GM18502 (cell line): ENCODE results near the gene GMPS.
"Not testable (repeated sequence)": the region's sequence is repeated elsewhere in the genome, so short reads cannot be mapped to it uniquely, and the experiment has no call there.

Experiments
- ATAC-seq: cut with Tn5 transposase; IDR thresholded peaks from one replicate; pipeline ENCODE4 v1.9.1; 2021; ENCODE audit warnings: mild to moderate bottlenecking; ENCODE audit not compliant: unreplicated experiment, poor library complexity

GMPS gene

DNA sequence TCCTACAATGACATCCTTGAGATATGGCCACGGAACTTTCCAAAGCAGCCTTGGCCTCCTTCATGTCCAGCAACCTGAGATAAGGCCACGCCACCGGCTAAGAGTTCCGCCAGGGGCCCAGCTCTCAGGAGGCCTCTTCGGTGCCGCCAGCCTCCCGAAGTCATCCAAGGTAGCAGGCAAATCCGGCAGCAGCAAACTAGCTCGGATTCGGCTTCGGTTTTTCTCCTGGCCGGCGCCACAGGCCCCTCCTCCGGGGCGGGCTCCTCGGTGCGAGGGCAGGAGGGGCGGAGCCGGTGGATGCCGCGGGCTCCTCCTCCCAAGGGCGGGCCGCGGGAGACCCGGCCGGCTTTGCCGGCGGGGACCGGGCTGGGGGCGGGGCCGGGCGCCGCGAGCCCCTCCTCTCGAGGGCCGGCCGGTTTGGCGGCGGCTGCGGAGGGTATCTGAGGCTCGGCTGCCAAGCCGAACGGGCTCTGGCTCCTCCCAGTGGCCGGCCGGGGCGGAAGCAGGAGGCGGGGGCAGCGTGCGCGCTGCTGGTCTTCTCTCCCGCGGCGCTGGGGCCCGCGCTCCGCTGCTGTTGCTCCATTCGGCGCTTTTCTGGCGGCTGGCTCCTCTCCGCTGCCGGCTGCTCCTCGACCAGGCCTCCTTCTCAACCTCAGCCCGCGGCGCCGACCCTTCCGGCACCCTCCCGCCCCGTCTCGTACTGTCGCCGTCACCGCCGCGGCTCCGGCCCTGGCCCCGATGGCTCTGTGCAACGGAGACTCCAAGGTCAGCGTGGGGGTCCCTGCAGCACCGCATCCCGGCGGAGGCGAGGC lies at the start of gene GMPS:
TSS of gene GMPS (plus strand) at position 518 of the 812 bp plus-strand sequence. CDS start at position 739, 221 bp downstream.
- ATAC-seq, result peak; percentile 92

DNA sequence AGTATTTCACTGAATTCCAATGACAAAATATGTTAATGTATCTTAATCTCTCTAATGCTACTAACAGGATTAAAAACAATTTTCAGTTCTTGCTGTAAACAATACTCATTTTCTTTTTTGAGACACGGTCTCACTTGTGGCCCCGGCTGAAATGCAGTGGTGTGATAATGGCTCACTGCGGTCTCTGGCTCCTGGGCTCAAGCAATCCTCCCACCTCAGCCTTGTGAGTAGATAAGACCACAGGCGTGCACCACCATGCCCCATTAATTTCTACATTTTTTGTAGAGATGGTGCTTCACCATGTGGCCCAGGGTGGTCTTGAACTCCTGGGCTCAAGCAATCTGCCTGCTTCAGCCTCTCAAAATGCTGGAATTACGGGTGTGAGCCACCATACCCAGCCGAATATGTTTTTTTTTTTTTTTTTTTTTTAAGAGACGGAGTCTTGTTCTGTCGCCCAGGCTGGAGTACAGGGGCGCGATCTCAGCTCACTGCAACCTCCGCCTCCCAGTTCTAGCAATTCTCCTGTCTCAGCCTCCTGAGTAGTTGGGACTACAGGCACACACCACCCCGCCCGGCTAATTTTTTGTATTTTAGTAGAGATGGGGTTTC lies 41.9 kb upstream of the GMPS start:
- not testable (repeated sequence) for ATAC-seq

DNA sequence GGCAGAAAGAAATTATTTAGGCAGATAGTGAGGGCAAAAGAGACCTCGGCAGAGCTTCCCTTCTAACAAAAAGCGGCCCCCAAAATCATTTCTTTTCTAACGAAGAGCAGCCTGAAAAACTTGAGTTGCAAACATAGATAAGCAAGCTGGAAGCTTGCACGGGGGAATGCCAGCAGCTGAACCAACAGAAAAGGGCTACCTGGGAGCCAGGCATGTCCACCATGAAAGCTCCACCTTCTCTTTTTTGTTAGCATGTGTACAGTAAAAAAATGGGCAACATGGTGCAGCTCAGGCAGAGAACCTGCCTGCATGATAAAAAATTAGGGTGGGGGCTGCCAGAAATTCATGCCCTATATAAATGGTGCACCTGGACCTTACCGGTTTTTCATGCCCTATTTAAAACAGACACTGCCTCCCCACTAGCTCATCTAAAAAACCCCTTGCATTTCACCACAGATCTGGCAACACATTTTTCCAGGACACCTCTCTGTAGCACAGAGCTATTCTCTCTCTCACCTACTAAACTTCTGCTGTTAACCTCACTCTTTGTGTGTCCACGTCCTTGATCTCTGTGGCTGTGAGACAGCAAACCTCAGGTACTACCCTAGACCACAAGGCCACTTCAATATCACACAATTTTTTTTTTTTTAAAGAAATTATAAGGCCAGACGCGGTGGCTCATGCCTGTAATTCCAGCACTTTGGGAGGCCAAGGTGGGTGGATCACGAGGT lies 34.9 kb upstream of the GMPS start:
- ATAC-seq, result no peak

DNA sequence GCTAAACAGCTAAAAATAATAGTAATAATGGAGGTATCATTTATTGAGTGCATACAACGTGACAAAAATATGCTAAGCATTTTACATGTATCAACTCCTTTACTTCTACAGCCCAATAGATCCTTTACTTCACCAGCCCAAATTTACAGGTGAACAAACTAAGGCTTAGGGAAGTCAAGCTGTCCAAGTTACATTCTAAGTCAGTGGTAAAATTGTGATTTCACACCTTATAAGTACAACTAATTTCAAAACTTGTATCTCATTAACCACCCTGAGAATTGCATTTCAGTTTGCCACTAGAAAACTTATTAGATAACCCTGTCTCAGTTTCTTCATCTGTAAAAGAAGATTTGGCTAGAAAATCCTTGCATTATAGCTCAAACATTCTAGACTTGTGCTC lies 26.9 kb upstream of the GMPS start:
- ATAC-seq, result peak; percentile 49

DNA sequence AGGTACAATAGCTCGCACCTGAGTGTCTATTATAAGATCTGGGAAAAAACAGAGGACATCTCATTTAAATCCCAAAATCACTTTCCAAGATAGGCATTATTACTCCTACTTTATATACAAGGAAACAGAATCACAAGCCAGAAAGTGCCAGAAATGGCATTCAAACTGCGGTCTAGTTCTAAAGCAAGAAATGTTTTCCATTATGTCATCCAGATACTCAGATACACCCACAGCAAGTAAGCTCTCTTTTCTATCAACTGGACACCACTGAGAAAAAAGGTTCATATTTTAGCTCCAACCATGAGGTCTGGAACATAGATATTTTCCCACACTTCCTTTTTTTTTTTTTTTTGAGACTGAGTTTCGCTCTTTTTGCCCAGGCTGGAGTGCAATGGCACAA lies 24.3 kb upstream of the GMPS start:
- no peak for ATAC-seq

DNA sequence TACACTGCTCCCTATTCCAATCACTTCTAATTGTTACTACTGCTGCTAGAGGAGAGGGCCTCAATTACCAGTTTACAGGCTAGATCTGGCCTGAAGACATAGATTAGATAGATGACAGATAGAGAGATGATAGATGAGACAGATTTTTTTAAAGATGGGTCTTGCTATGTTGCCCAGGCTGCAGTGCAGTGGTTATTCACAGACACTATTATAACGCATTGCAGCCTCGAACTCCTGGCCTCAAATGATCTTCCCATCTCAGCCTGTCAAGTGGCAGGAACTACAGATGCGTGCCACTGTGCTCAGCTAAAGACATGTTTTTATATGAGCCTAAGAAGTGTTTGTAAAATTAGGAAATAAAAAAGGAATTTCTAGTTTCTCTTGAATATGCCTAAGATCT lies 22.5 kb upstream of the GMPS start:
- no peak for ATAC-seq

DNA sequence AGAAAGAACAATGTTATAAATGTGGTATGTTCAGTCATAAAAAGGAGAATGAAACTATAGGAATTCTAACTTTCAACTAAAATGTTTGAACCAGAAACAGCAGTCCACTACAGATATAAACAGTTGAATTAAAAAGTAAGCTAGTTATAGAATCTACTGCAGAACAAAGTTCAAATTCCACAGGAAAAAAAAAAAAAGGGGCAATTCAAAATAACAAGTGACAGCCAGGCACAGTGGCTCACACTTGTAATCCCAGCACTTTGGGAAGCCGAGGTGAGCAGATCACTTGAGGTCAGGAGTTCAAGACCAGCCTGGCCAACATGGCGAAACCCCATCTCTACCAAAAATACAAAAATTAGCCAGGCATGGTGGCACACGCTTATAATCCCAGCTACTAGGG lies 21.0 kb upstream of the GMPS start:
- not testable (repeated sequence) for ATAC-seq

DNA sequence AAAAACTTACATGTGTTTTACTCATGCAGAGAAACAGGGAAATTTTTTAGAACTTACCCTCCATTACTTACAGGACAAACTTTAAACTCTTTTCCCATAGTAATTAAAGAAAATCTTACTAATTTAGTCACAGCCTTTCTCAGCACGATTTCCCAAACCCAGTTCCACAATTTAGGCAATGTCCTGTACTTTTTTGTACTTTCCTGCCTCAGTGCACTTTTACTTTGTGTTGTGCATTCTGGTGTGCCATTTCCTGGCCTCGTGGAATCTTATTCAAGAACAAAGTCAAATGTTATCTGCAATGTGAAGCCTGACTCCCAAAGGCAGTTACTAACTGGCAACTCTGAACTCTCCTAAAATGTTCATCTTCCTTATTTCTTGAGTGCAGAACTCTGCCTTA lies 18.1 kb upstream of the GMPS start:
- ATAC-seq, result no peak

DNA sequence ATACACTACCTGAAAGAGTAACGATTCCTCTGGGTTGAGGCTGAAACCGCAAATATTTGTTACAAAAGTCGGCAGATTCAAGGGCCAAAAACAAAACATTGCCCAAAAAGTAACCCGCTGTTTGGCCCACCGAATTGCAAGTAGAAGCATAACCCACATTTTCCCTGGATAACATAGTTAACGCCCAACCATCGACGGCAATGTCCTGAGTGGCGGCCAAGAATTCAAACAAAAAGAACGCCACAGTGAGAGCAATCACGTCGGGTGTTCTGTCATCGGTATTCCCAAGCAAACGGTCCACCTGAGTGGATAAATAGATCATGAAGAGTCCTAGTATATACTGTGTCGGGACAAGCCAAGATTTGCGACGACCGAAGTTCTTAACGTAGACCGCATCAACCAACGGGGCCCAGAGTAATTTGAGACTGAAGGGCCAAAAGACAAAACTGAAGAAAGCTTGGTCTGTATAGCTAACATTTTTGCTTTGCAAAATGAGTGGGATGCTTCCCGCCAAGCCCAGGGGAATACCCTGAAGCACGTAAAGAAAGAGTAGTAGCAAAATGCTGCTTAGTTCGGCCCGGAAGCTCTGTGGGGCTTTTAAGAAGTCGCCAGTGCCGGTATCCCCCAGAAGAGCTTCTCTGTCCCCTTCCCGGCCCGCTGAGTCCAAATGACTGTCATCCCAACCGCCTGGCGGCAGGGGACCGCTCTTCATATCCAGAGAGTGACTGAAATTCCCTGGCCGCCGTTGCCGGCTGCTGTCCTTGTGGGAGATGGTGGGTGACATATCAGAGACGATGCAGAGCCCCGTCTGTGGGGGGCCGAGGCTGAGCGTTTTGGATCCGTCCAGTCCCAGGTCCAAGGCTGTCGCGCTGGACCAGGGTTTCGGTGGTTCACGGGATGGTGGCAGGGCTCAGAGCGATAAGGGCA lies 17.0 kb upstream of the GMPS start:
- peak; percentile 9 for ATAC-seq

DNA sequence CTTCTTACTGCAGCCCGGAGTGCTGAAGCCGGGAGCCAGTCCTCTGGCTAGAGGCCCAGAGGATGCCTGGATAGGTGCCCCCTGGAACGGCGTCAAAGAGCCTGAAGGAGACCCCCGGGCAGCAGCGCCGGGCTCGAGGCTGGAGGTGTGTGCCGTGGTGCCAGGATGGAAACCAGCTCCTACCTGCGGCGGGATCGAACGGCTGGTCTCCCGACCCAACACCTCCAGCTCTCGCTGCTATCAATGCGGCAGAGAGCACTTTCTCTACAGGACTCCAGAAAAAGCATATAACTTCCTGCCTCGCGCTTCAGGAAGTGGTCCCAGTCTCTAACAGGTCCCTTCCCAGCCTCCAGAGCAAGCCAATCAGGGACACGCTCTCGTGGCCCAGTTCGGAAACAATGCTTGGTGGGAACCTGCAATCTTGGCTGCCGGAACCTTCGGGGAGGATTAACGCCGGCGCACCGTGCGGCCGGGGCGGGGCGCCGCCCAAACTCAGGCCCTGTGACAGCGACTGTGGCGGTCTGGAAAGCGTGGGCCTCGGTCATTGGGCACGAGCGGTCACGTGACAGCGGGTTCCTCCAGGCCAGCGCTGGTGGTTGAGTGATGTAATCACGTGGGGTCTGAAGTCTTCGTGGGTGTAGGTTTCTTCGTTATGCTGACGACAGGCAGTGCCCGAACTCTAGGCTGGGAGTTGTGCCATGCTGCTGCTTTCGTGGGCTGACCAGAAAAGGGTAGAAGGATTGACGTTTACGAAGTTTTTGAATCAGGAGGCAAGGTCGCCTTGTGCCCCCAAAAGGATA lies 16.1 kb upstream of the GMPS start, which contains the start of gene SLC33A1:
TSS of gene SLC33A1 (minus strand) at position 287 of the 800 bp plus-strand sequence. CDS start 430 bp downstream, outside the sequence.
- ATAC-seq, result peak; percentile 92

DNA sequence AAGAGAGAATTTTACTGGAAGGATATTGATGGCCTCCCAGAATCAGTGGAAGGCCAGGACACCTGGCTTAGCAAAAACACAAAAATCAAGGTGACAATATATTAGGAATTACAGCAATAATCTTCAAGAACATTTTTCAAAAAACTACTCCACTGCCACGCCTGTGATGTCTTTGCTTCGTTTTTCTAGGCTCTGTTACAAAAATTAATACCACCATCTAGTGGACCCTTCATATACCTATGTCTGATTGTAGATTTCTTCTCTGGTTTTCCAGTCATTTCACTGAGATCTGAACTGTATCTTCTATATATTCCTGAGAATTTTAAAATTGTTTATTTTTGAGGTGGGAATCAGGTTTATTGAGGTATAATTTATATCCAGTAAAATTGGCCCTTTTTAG lies 10.6 kb upstream of the GMPS start:
- ATAC-seq, result peak; percentile 53

DNA sequence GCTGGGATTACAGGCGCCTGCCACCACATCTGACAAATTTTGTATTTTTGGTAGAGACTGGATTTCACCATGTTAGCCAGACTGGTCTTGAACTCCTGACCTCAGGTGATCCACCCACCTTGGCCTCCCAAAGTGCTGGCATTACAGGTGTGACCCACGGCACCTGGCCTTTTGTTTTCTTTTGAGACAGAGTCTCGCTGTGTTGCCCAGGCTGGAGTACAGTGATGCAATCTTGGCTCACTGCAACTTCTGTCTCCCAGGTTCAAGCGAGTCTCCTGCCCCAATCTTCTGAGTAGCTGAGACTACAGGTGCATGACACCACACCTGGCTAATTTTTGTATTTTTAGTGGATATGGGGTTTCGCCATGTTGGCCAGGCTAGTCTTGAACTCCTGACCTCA lies 10.0 kb upstream of the GMPS start:
- not testable (repeated sequence) for ATAC-seq

DNA sequence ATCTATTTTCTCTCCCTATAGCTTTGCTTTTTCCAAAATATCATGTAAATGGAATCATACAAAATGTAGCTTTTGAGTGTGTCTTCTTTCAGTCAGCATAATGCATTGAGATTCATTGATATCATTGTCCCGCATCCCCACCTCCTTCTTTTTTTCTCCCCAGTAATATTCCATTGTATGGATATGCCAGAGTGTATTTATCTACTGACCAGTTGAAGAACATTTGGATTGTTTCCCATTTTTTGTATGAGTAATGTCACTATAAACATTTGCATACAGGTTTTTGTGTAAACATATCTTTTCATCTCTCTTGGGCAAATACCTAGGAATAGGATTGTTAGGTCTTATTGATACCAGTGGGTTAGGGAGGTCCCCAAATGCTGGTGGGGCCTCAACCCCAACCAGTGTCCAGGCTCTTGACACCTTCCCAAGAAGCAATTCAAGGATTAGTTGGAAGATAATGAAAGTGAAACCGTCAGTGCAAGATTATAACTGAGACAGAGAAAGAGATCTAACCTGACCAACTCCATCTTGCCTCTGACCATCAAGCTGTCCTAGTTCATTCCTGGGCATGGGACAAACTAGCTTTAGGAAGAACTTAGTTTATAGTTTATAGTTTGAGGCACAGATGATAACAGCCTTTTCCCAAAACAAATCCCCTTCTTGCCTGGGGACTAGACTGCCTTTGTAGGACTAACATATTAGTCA lies 8.8 kb upstream of the GMPS start:
- no peak for ATAC-seq

DNA sequence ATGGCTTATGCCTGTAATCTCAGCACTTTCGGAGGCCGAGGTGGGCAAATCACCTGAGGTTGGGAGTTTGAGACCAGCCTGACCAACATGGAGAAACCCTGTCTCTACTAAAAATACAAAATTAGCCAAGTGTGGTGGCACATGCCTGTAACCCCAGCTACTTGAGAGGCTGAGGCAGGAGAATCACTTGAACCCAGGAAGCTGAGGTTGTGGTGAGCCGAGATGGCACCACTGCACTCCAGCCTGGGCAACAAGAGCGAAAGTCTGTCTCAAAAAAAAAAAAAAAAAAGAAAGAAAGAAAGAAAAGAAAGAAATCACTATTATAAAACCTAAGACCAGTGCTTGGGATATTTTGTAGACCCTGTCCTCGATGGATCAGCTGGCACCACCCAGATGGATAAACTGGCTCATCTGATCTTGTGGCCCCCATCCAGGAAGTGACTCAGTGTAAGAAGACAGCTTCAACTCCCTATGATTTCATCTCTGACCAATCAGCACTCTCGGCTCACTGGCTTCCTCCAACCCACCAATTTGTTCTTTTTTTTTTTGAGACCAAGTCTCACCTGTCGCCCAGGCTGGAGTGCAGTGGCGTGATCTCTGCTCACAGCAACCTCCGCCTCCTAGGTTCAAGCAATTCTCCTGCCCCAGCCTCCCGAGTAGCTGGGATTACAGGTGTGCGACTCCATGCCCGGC lies 8.0 kb upstream of the GMPS start:
- ATAC-seq, result not testable (repeated sequence)

DNA sequence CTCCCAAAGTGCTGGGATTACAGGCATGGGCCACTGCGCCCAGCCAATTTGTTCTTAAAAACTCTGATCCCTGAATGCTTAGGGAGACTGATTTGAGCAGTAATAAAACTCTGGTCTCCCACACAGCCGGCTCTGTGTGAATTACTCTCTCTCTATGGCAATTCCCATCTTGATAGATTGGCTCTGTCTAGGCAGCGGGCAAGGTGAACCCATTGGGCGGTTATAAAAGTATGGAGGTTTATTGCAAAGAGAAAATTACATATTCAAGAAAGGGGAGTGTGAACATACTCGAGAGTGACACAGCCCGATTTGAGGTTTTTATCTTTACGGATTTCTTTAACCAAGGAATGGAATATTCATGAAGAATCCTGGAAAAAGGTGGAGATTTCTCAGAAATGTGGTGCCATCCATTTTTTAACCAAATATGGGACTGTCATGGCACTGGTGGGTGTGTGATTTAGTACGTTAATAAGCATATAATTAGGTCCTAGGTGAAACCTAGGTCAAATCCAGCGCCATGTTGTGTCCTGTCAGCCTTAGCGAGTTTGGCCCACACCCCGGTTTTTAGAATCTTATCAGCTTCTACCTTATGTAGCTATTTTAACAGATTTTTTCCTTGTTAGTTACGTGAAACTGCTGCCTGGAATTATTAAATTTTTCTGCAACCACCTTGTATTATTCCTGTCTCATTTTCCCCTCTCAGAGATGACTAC lies 7.2 kb upstream of the GMPS start:
- ATAC-seq, result no peak

DNA sequence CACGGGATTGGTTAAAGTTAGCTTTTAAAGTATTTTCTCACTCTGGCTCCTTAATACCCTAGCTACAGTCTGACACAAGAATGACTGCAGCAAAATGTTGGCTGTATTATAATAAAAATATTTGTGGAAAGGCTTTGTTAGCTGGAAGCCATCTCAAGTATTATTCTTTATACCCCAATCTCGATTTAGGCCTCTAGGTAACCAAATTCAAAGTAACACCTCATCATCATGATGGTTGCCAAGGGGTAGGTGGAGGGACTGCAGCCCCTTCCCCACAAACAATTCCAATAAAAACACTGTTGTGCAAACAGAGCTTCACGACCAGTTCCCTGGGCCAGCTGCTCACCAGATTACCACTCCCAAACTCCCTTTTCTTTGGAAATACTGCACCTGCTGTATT lies 759 bp upstream of the GMPS start:
- no peak for ATAC-seq

DNA sequence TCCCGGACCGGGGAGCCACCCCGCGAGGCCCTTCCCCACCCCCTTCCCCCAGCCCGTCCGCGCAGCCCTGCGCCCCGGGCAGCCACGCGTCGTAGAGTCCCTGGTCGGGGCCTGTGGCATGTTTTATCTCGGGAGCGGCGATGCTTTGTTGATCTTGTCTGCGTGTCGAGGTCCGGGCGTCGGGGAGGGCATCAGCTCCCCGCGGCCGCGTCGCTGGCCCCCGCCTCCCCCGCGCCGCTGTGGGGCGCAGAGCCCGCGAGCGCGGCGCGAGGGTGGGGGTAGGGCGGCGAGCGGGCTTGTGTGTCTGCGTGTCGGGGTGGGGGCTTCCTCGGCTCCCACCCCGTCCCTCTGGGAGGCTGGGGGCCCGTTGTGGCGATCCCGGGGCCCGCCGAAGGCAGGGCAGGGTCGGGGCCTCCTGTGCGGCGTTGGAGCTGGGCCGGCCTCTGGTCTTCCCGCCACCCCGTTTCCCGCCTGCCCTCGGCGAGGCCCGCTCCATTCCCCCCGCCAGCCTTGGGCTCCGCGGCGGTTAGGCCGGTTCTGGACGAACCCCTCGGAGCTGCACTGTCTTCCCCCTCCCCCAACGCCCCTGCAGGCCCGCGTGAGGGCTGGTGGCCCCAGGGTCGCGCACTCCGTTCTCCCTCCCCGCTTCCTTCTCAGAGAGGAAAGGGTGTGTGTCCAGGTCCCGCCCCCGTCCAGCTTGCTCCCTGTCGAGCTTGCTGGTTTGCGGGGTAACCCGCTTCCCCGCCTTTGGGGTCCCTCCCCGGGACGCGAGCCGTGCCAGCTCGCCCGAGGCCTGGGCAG lies 695 bp downstream of the GMPS start:
- peak; percentile 29 for ATAC-seq
